Stomach (tissue), 9 donors: ENCODE data around the gene CEP89. TPM values are rescaled to one million over a fixed set of nuclear protein-coding genes. Genes with fewer than 3 reads are reported as not detected.
A peak's percentile ranks its signal among the peaks of the same experiment; 100 is the strongest.
"Not testable (repeated sequence)": the region's sequence is repeated elsewhere in the genome, so short reads cannot be mapped to it uniquely, and the experiment has no call there.

Experiments used
- DNase-seq, 2 donors: peaks; one replicate each; pipeline versions ENCODE4 v3.0.0 to v3.0.0-alpha.2; 2013 to 2019
- H3K27ac ChIP-seq, 5 donors: fragments of 200-600 bp in 4 of 5; sonication (generic) in 4 of 5; one replicate each; pipeline ENCODE4 v1.5.1; 2013 to 2019; ENCODE audit warnings: mild to moderate bottlenecking in 1 of 5, moderate library complexity in 1 of 5
- H3K27me3 ChIP-seq, 3 donors: fragments of 200-600 bp; sonication (generic); one replicate each; pipeline ENCODE4 v1.5.1; 2017 to 2019; ENCODE audit warnings: mixed run types in 1 of 3
- H3K36me3 ChIP-seq, 4 donors: fragments of 200-600 bp; sonication (generic); 1 replicate in 3 of 4; 2 replicates in 1 of 4; pipeline ENCODE4 v1.5.1; 2016 to 2019
- H3K4me1 ChIP-seq, 4 donors: fragments of 200-600 bp; sonication (generic); one replicate each; pipeline ENCODE4 v1.5.1; 2016 to 2019
- H3K4me3 ChIP-seq, 4 donors: fragments of 200-600 bp; sonication (generic) in 3 of 4; one replicate each; pipeline ENCODE4 v1.5.1; 2016 to 2019; ENCODE audit warnings: mild to moderate bottlenecking in 1 of 4
- H3K9me3 ChIP-seq, 4 donors: fragments of 200-600 bp; sonication (generic); one replicate each; pipeline ENCODE4 v1.5.1; 2016 to 2019
- CTCF ChIP-seq, 7 experiments: fragments of 450-650 bp in 4 of 7; fragments of 200-600 bp in 3 of 7; sonication (generic) in 3 of 7; IDR thresholded peaks; one replicate each; pipeline ENCODE4 v1.5.1; 2016 to 2019; ENCODE audit warnings: antibody characterized with exemption in 7 of 7, control low read depth in 2 of 7, mild to moderate bottlenecking in 1 of 7
- EP300 ChIP-seq: sonication (generic); formaldehyde crosslinking; IDR thresholded peaks from one replicate; pipeline ENCODE4 v1.6.1; 2017; ENCODE audit warnings: antibody characterized with exemption
- POLR2A ChIP-seq, 4 donors: fragments of 450-650 bp; IDR thresholded peaks; one replicate each; pipeline ENCODE4 v1.6.1; 2016; ENCODE audit warnings: antibody characterized with exemption in 4 of 4, control low read depth in 2 of 4, mild to moderate bottlenecking in 1 of 4, moderate library complexity in 1 of 4
- POLR2AphosphoS5 ChIP-seq, 3 donors: sonication (generic); formaldehyde crosslinking; IDR thresholded peaks; one replicate each; pipeline ENCODE4 v1.6.1; 2016; ENCODE audit warnings: antibody characterized with exemption in 3 of 3
- WGBS, 5 donors: extraction: QIAGEN DNeasy Blood & Tissue Kit in 3 of 5; methylation state at CpG; one replicate each; pipeline versions ENCODE4 v1.1.5 to v1.1.7; 2013 to 2018; 5-methylcytosine and 5-hydroxymethylcytosine counted together
- intact Hi-C: fragments of 100-400 bp; cut with DNase I; formaldehyde crosslinking; loops from one replicate; pipeline ENCODE4 v1.15.1; 2023; ENCODE audit warnings: low total_unique reads
- polyA plus RNA-seq, 3 donors: library from polyadenylated mRNA; stranded (reverse); fragments of 200-250 nt; gene quantifications; one replicate each; pipeline ENCODE4 v1.2.3, GENCODE V29; 2013
- total RNA-seq, 5 donors: library from RNA; depleted of rRNA; stranded (reverse); fragments of >200 nt; gene quantifications; one replicate each; pipeline versions ENCODE4 v1.1.0 to v1.2.3, GENCODE V29; 2014 to 2016
- donor health status: healthy with polysubstance abuse.
- donor health status: Bipolar disorder and iron deficiency.
- donor health status: healthy.

The CEP89 gene
- total and polyA plus RNA-seq, 8 donors, result 3.1 to 15.1 (median 7.4) TPM

- no peaks in the 10 kb centered on the region for H3K4me1 ChIP-seq
- H3K27me3 ChIP-seq, result no peaks in the 10 kb centered on the region
- H3K9me3 ChIP-seq, result no peaks in the 10 kb centered on the region
- intact Hi-C loops, result no loop called here
- DNase-seq, result no peak
- no peak for TF ChIP-seq POLR2AphosphoS5 (IDR thresholded peaks at IDR 0.05)
- TF ChIP-seq CTCF (IDR thresholded peaks at IDR 0.05), result no peak
- TF ChIP-seq EP300, result no peak
- no peak for TF ChIP-seq POLR2A (IDR thresholded peaks at IDR 0.05)
- no peak overlapping the region for H3K27ac ChIP-seq
- H3K36me3 ChIP-seq, result peaks cover 0 to 4% (median 0%) of the 10 kb centered on the region in 4 donors
- 88 to 92% (median 90%) methylated on average over 6 of the region's 6 CpGs for WGBS, 5 donors
- no peak overlapping the region for H3K4me3 ChIP-seq
These were observed 119.5 kb downstream of the CEP89 start for GRCh38 chr19:32852216-32852615.

- H3K27ac ChIP-seq, H3K27me3 ChIP-seq, H3K4me3 ChIP-seq, DNase-seq, intact Hi-C loops, H3K36me3 ChIP-seq, H3K9me3 ChIP-seq, H3K4me1 ChIP-seq: not testable (repeated sequence)
- WGBS, 5 donors, result 40 to 71% methylated on average over 1 of the region's 2 CpGs; no CpG with 5 or more reads in 3 of the 5 donors
These were observed 123.7 kb downstream of the CEP89 start for GRCh38 chr19:32848035-32848434.

- H3K4me3 ChIP-seq, result no peak overlapping the region
- intact Hi-C loops, result no loop called here
- no peaks in the 10 kb centered on the region for H3K27me3 ChIP-seq
- WGBS, 5 donors, result 92 to 96% (median 94%) methylated on average over 19 of the region's 19 CpGs
- peaks cover 0 to 19% (median 16%) of the 10 kb centered on the region in 4 donors for H3K9me3 ChIP-seq
- H3K36me3 ChIP-seq, result peaks cover 0 to 19% (median 3%) of the 10 kb centered on the region in 4 donors
- no peak for TF ChIP-seq CTCF (IDR thresholded peaks at IDR 0.05)
- no peak for TF ChIP-seq POLR2A (IDR thresholded peaks at IDR 0.05)
- TF ChIP-seq EP300, result no peak
- no peak for TF ChIP-seq POLR2AphosphoS5 (IDR thresholded peaks at IDR 0.05)
- no peak overlapping the region for H3K27ac ChIP-seq
- H3K4me1 ChIP-seq, result no peaks in the 10 kb centered on the region
- peak in 1 of 2 donors; percentile 25 for DNase-seq
These were observed 128.0 kb downstream of the CEP89 start for GRCh38 chr19:32843716-32844245.

- 71 to 91% (median 87%) methylated on average over 8 of the region's 8 CpGs for WGBS, 5 donors
- H3K4me1 ChIP-seq, result no peaks in the 10 kb centered on the region
- no peak for DNase-seq
- peaks cover 0 to 19% (median 3%) of the 10 kb centered on the region in 4 donors for H3K36me3 ChIP-seq
- intact Hi-C loops, result no loop called here
- H3K27me3 ChIP-seq, result no peaks in the 10 kb centered on the region
- H3K4me3 ChIP-seq, result no peak overlapping the region
- no peak overlapping the region for H3K27ac ChIP-seq
- H3K9me3 ChIP-seq, result peaks cover 0 to 19% (median 16%) of the 10 kb centered on the region in 4 donors
- TF ChIP-seq EP300, result no peak
- TF ChIP-seq POLR2A (IDR thresholded peaks at IDR 0.05), result no peak
- no peak for TF ChIP-seq POLR2AphosphoS5 (IDR thresholded peaks at IDR 0.05)
- TF ChIP-seq CTCF (IDR thresholded peaks at IDR 0.05), result no peak
These were observed 129.7 kb downstream of the CEP89 start for GRCh38 chr19:32842061-32842460.

GRCh38 chr19:32837531-32837930 is 134.2 kb downstream of the CEP89 start:
- Histone ChIP-seq H3K9me3 (peaks cover 0 to 19% (median 16%) of the 10 kb centered on the region in 4 donors), H3K4me1 (no peaks in the 10 kb centered on the region), H3K27me3 (no peaks in the 10 kb centered on the region), H3K36me3 (peaks cover 0 to 19% (median 3%) of the 10 kb centered on the region in 4 donors), H3K4me3 (no peak overlapping the region), H3K27ac (no peak overlapping the region)
- intact Hi-C loops, result no loop called here
- 69 to 83% (median 76%) methylated on average over 7 of the region's 7 CpGs for WGBS, 5 donors
- TF ChIP-seq EP300 (no peak), POLR2AphosphoS5 (IDR thresholded peaks at IDR 0.05) (no peak), POLR2A (IDR thresholded peaks at IDR 0.05) (no peak), CTCF (IDR thresholded peaks at IDR 0.05) (no peak)
- no peak for DNase-seq

GRCh38 chr19:32833388-32833787 is 138.4 kb downstream of the CEP89 start:
- H3K9me3 ChIP-seq, H3K4me1 ChIP-seq, H3K27me3 ChIP-seq, H3K27ac ChIP-seq, DNase-seq, intact Hi-C loops, H3K4me3 ChIP-seq, H3K36me3 ChIP-seq: not testable (repeated sequence)
- 85 to 89% (median 89%) methylated on average over 7 of the region's 7 CpGs for WGBS, 5 donors

- intact Hi-C loops, H3K4me1 ChIP-seq: not testable (repeated sequence)
- 78 to 87% (median 80%) methylated on average over 7 of the region's 7 CpGs for WGBS, 5 donors
These were observed 138.9 kb downstream of the CEP89 start for GRCh38 chr19:32832825-32833224.

GRCh38 chr19:32832094-32832493 is 139.7 kb downstream of the CEP89 start:
- intact Hi-C loops, DNase-seq, H3K4me1 ChIP-seq, H3K9me3 ChIP-seq, H3K36me3 ChIP-seq, H3K27ac ChIP-seq, H3K27me3 ChIP-seq, H3K4me3 ChIP-seq: not testable (repeated sequence)
- 92 to 97% (median 94%) methylated on average over 12 of the region's 12 CpGs for whole genome bisulfite sequencing, 5 donors

More at GRCh38 chr19:32832825-32833224, 138.9 kb downstream of the CEP89 start:
- H3K27ac ChIP-seq, H3K9me3 ChIP-seq, H3K4me3 ChIP-seq, H3K36me3 ChIP-seq, DNase-seq, H3K27me3 ChIP-seq: not testable (repeated sequence)
